ENCODE data around the gene SSH2.
A peak's percentile ranks its signal among the peaks of the same experiment; 100 is the strongest.

SSH2 gene

DNA sequence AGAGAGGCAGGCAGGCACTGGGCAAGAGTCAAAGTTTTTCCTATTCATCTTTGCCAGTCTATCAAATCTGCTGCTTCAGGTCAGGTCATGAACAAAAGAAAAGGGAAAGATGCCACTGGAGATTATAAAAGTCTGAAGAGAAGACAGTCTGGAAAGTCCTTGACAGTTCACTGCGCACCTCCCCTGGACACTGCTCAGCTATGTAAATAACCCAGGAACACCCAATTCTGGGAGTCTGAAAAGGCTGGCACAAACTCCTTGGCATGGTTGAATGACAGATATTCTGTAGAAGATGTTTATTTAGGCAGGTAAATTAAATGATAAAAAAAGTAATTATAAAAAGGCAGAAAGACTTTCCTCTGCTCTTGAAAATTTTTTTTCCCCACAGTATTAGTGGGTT lies 302.1 kb downstream of the SSH2 start:
- H3K9ac ChIP-seq (ENCODE audit: low read length), result no peak overlapping the region
- no peak overlapping the region for H3K27ac ChIP-seq (ENCODE audit: low read length)
- no peaks in the 10 kb centered on the region for H3K79me2 ChIP-seq (ENCODE audit: low read length)
- no peaks in the 10 kb centered on the region for H4K20me1 ChIP-seq (ENCODE audit: insufficient read depth, low read length)
- no peak overlapping the region for H2AFZ ChIP-seq (ENCODE audit: low read depth, low read length)
- no peak for TF ChIP-seq EZH2phosphoT487 (IDR thresholded peaks at IDR 0.05; ENCODE audit: low read depth)
- TF ChIP-seq, protein P1, sequence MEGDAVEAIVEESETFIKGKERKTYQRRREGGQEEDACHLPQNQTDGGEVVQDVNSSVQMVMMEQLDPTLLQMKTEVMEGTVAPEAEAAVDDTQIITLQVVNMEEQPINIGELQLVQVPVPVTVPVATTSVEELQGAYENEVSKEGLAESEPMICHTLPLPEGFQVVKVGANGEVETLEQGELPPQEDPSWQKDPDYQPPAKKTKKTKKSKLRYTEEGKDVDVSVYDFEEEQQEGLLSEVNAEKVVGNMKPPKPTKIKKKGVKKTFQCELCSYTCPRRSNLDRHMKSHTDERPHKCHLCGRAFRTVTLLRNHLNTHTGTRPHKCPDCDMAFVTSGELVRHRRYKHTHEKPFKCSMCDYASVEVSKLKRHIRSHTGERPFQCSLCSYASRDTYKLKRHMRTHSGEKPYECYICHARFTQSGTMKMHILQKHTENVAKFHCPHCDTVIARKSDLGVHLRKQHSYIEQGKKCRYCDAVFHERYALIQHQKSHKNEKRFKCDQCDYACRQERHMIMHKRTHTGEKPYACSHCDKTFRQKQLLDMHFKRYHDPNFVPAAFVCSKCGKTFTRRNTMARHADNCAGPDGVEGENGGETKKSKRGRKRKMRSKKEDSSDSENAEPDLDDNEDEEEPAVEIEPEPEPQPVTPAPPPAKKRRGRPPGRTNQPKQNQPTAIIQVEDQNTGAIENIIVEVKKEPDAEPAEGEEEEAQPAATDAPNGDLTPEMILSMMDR (IDR thresholded peaks at IDR 0.05; ENCODE audit: low read depth, low read length), result no peak
- peaks cover 2% of the 10 kb centered on the region for H3K36me3 ChIP-seq (replicated peaks; ENCODE audit: low read depth, low read length)
- no peaks in the 10 kb centered on the region for H3K4me1 ChIP-seq (ENCODE audit: low read length)
- H3K9me3 ChIP-seq (ENCODE audit: insufficient read depth, low read length), result no peaks in the 10 kb centered on the region
- H3K4me3 ChIP-seq (ENCODE audit: low read length), result no peak overlapping the region
- H3K27me3 ChIP-seq (ENCODE audit: low read depth, low read length), result no peaks in the 10 kb centered on the region
- H3K4me2 ChIP-seq (ENCODE audit: low read length), result no peak overlapping the region

DNA sequence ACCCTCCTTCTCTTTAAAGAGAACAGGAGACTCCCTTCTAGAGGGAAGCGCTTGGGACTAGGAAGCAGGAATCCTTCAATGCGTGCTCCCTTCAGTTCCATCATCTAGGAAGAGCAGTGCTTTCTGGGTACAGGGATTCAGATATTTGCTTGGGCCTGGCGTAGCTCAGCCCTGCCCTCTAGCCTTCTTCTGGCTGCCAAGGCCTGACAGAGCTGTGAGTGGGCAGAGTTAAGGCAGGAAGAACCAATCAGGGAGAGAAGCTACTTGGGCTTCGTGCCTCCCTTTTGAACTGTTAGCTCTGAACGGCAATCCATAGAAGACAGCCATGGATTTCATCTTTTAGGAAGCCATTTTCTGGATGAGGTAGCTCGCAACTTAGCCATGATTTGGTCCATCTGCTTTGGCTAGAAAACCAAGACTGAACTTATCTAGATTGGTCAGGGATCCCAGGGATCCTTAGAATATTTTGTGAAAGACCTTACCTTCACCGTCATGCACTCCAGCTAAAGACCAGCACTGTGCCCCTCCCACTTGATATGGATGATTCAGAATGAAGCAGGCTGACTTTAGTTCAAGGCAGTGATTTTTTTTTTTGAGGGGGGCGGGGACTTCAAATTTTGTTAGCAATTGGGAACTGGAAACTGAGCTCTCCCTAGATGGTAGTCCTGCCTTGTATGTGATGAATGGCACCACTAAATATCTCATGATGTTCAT lies 304.8 kb downstream of the SSH2 start:
- Histone ChIP-seq H3K9ac (ENCODE audit: low read length) (no peak overlapping the region), H3K27ac (ENCODE audit: low read length) (no peak overlapping the region), H3K4me3 (ENCODE audit: low read length) (no peak overlapping the region), H4K20me1 (ENCODE audit: insufficient read depth, low read length) (no peaks in the 10 kb centered on the region), H3K27me3 (ENCODE audit: low read depth, low read length) (no peaks in the 10 kb centered on the region; the same call in 1 of the 2 replicates), H3K4me1 (ENCODE audit: low read length) (no peaks in the 10 kb centered on the region), H3K4me2 (ENCODE audit: low read length) (no peak overlapping the region), H3K36me3 (replicated peaks; ENCODE audit: low read depth, low read length) (no peaks in the 10 kb centered on the region), H3K9me3 (ENCODE audit: insufficient read depth, low read length) (no peaks in the 10 kb centered on the region), H2AFZ (ENCODE audit: low read depth, low read length) (no peak overlapping the region), H3K79me2 (ENCODE audit: low read length) (no peaks in the 10 kb centered on the region)
- TF ChIP-seq, protein P1 (IDR thresholded peaks at IDR 0.05; ENCODE audit: low read depth, low read length), result no peak
- TF ChIP-seq EZH2phosphoT487 (IDR thresholded peaks at IDR 0.05; ENCODE audit: low read depth), result no peak

DNA sequence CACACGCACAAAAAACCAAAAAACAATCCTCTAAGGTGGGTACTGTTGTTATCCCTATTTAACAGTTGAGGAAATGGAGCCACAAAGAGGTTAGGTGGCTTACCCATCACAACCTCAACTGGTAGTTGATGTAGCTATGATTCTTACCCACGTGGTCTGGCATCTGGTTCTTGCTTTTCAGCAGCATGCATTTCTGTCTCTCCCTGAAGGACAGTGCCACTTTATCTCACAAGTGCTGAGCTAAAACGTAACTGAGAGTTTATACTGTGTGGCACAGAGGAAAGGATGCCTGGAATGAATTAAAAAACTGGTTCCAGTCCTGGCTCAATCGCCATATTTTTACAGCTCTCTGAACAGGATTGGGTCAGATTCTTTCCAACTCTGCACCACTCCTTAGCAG lies 305.4 kb downstream of the SSH2 start:
- Histone ChIP-seq H4K20me1 (ENCODE audit: insufficient read depth, low read length) (no peaks in the 10 kb centered on the region), H3K4me2 (ENCODE audit: low read length) (no peak overlapping the region), H3K27me3 (ENCODE audit: low read depth, low read length) (no peaks in the 10 kb centered on the region; the same call in 1 of the 2 replicates), H3K9me3 (ENCODE audit: insufficient read depth, low read length) (no peaks in the 10 kb centered on the region), H3K36me3 (replicated peaks; ENCODE audit: low read depth, low read length) (no peaks in the 10 kb centered on the region), H3K27ac (ENCODE audit: low read length) (no peak overlapping the region), H3K79me2 (ENCODE audit: low read length) (no peaks in the 10 kb centered on the region), H3K4me3 (ENCODE audit: low read length) (no peak overlapping the region), H3K4me1 (ENCODE audit: low read length) (no peaks in the 10 kb centered on the region), H3K9ac (ENCODE audit: low read length) (no peak overlapping the region), H2AFZ (ENCODE audit: low read depth, low read length) (no peak overlapping the region)
- no peak for TF ChIP-seq EZH2phosphoT487 (IDR thresholded peaks at IDR 0.05; ENCODE audit: low read depth)
- TF ChIP-seq, protein P1 (IDR thresholded peaks at IDR 0.05; ENCODE audit: low read depth, low read length), result no peak

DNA sequence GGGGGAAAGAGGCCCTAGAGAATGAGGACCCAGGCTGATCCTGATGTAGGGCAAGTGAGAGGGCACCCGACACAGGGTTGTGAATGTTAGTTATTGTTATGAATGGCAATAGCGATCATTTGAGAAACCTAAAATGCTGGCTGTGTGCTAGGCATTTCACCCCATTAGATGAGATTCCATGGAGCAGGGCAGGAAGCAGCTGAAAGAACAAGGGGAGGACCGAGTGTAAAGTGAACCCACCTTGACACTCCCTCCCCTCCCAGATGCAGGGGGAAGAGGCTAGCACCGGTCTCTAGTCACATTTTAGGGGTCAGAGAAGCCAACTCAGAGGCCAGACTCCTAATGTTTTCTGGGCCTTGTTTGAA lies 306.8 kb downstream of the SSH2 start:
- no peak overlapping the region for H3K27ac ChIP-seq (ENCODE audit: low read length)
- H3K9ac ChIP-seq (ENCODE audit: low read length), result no peak overlapping the region
- no peaks in the 10 kb centered on the region for H4K20me1 ChIP-seq (ENCODE audit: insufficient read depth, low read length)
- peak overlapping the region; percentile 80 for H3K4me3 ChIP-seq (ENCODE audit: low read length)
- no peaks in the 10 kb centered on the region; the same call in 1 of the 2 replicates for H3K27me3 ChIP-seq (ENCODE audit: low read depth, low read length)
- H3K79me2 ChIP-seq (ENCODE audit: low read length), result no peaks in the 10 kb centered on the region
- H2AFZ ChIP-seq (ENCODE audit: low read depth, low read length), result no peak overlapping the region
- H3K36me3 ChIP-seq (replicated peaks; ENCODE audit: low read depth, low read length), result no peaks in the 10 kb centered on the region
- no peaks in the 10 kb centered on the region for H3K9me3 ChIP-seq (ENCODE audit: insufficient read depth, low read length)
- H3K4me1 ChIP-seq (ENCODE audit: low read length), result peaks cover 3% of the 10 kb centered on the region; the same call in 1 of the 2 replicates
- peak overlapping the region; percentile 69; the same call in 1 of the 2 replicates for H3K4me2 ChIP-seq (ENCODE audit: low read length)
- TF ChIP-seq, protein P1 (IDR thresholded peaks at IDR 0.05; ENCODE audit: low read depth, low read length), result no peak
- no peak for TF ChIP-seq EZH2phosphoT487 (IDR thresholded peaks at IDR 0.05; ENCODE audit: low read depth)

All from OCI-LY3 (cell line).